ENCODE results near the gene TXNRD2. TPM values are rescaled to one million over a fixed set of nuclear protein-coding genes. Genes with fewer than 3 reads are reported as not detected.
A peak's percentile ranks its signal among the peaks of the same experiment; 100 is the strongest.
"Not testable (repeated sequence)": the region's sequence is repeated elsewhere in the genome, so short reads cannot be mapped to it uniquely, and the experiment has no call there.

The TXNRD2 gene
- total RNA-seq, 2 experiments from 2014 or later, result 24.7 to 28.9 TPM

DNA sequence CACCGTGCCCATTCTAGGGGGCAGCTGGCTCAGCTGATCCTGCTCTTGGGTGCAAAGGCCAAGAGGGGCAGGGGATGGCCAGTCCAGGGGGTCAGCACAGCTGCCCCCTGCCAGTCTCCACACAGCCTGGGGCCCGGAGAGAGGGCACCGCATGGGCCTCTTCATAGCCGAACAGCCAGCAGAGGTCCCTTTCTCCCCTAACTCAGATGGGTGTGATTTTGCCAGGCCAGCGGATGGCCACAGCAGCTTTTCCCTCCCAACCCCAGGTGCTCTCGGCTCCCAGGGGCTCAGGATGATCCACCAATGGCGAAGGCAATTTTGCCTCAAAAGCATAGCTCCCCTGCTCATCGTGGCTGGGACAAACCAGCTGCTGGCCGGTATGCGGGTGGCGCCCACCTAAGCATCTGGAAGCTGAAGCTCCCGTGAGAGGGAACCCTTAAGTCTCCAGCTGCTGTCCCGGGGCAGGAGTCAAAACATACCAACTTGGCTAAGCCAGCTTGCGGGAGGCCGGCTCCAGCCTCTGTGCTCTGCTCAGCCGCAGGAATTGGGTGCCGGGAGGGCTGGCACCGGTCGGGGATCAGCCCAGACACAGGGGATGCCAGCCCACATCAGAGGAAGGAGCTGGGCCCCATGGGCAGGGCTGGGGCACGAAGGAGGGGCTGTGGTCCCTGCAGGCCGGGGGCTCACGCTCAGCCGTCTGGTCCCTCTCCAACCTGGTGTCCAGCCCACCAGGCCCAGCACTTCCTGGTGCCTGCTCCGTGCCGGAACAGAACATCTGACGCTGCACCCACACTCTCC lies 56.5 kb downstream of the TXNRD2 start:
- H2AFZ ChIP-seq (ENCODE audit: low read length), result no peak overlapping the region
- no peak for DNase-seq (ENCODE audit: low spot score)
- no peaks in the 10 kb centered on the region for H3K9me2 ChIP-seq (ENCODE audit: insufficient read depth, low read length)
- no peaks in the 10 kb centered on the region for H3K36me3 ChIP-seq (ENCODE audit: insufficient read depth, low read length)
- peak overlapping the region; percentile 91 for H3K27ac ChIP-seq (ENCODE audit: low read depth, low read length, poor library complexity, severe bottlenecking)
- ChIA-PET POLR2A (interaction anchor here (0.9 kb wide), 1 partner anchor 29 kb away, joined by 3 read pairs; no protein-coding TSS in a partner anchor), CTCF (ENCODE audit: unreplicated experiment) (no interaction called here)
- H3K4me3 ChIP-seq (ENCODE audit: low read depth, low read length, poor library complexity, severe bottlenecking), result no peak overlapping the region
- no peaks in the 10 kb centered on the region for H4K20me1 ChIP-seq (ENCODE audit: insufficient read depth, low read length)
- H3K4me1 ChIP-seq (ENCODE audit: insufficient read depth, low read length, poor library complexity, severe bottlenecking), result peaks cover 55% of the 10 kb centered on the region
- peak overlapping the region; percentile 73 for H3K4me2 ChIP-seq (ENCODE audit: low read length)
- H3K79me2 ChIP-seq (ENCODE audit: insufficient read depth, low read depth, low read length), result peaks cover 31% of the 10 kb centered on the region
- intact Hi-C loops (cut with micrococcal nuclease; ENCODE audit: unreplicated experiment), result no loop called here
- BruUV-seq (replicated peaks), result no TSS peak
- no peaks in the 10 kb centered on the region for H3K9me3 ChIP-seq (ENCODE audit: low read length)
- TF ChIP-seq EZH2phosphoT487 (IDR thresholded peaks at IDR 0.05; ENCODE audit: borderline replicate concordance, low read depth, low read length), result no peak
- TF ChIP-seq, protein P1, sequence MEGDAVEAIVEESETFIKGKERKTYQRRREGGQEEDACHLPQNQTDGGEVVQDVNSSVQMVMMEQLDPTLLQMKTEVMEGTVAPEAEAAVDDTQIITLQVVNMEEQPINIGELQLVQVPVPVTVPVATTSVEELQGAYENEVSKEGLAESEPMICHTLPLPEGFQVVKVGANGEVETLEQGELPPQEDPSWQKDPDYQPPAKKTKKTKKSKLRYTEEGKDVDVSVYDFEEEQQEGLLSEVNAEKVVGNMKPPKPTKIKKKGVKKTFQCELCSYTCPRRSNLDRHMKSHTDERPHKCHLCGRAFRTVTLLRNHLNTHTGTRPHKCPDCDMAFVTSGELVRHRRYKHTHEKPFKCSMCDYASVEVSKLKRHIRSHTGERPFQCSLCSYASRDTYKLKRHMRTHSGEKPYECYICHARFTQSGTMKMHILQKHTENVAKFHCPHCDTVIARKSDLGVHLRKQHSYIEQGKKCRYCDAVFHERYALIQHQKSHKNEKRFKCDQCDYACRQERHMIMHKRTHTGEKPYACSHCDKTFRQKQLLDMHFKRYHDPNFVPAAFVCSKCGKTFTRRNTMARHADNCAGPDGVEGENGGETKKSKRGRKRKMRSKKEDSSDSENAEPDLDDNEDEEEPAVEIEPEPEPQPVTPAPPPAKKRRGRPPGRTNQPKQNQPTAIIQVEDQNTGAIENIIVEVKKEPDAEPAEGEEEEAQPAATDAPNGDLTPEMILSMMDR (conservative IDR thresholded peaks at IDR 0.05; ENCODE audit: low read length), result no peak

DNA sequence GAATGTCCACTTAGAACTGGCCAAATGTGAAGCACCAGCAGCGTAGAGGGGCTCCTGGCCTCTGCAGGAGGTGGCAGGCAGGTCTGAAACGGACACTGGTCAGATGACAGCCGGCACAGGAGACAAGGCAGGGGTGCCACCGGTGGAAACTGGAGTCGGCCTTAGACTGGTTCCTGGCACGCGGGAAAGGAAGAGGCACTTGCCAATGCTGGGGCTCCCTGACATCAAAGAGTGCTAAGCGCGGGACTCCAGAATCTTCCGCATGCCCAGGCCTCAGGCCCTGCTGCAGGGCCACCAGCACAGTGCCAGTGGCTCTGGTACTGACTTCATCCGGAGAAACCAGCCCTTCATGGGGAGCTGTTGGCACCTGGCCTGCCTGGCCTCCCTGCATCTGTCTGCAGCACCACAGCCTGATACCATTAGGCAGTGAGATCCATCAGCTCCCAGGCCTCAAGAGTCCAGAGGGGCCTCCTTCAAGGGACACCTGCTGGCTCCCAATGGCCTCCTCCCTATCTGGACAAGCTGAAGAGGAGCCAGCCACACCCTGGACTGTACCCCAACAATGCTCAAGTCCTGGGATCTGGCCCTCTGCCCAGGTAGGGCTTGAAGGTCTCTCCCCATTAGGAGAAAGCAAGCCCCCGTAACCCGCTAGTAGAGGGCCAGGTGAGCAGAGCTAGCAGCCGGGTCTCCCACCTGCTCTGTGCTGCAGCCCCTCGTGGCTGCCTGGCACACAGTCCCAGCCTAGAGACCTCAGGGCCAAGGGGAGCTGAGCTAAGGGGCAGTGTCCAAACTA lies 57.3 kb downstream of the TXNRD2 start:
- no peak overlapping the region for H3K4me3 ChIP-seq (ENCODE audit: low read depth, low read length, poor library complexity, severe bottlenecking)

DNA sequence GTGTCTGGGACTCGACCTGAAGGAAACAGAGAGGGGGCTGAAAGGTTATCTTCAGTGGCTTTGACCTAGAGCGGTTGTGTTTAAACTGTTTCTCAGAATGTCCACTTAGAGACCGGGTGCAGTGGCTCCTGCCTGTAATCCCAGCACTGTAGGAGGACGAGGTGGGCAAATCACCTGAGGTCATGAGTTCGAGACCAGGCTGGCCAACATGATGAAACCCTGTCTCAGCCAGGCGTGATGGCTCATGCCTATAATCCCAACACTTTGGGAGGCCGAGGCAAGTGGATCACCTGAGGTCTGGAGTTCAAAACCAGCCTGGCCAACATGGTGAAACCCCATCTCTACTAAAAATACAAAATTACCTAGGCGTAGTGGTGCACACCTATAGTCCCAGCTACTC lies 58.2 kb downstream of the TXNRD2 start:
- peaks cover 38% of the 10 kb centered on the region for H3K4me1 ChIP-seq (ENCODE audit: insufficient read depth, low read length, poor library complexity, severe bottlenecking)
- POLR2A ChIA-PET; H3K36me3 ChIP-seq (ENCODE audit: insufficient read depth, low read length); H3K4me2 ChIP-seq (ENCODE audit: low read length); H3K4me3 ChIP-seq (ENCODE audit: low read depth, low read length, poor library complexity, severe bottlenecking); H2AFZ ChIP-seq (ENCODE audit: low read length); CTCF ChIA-PET (ENCODE audit: unreplicated experiment); H4K20me1 ChIP-seq (ENCODE audit: insufficient read depth, low read length); H3K27ac ChIP-seq (ENCODE audit: low read depth, low read length, poor library complexity, severe bottlenecking); intact Hi-C loops (cut with micrococcal nuclease; ENCODE audit: unreplicated experiment); H3K9me2 ChIP-seq (ENCODE audit: insufficient read depth, low read length); DNase-seq (ENCODE audit: low spot score); H3K9me3 ChIP-seq (ENCODE audit: low read length); BruUV-seq (replicated peaks): not testable (repeated sequence)
- H3K79me2 ChIP-seq (ENCODE audit: insufficient read depth, low read depth, low read length), result peaks cover 15% of the 10 kb centered on the region; the same call in 1 of the 2 replicates

More for the DNA sequence above, 57.3 kb downstream of the TXNRD2 start:
- Histone ChIP-seq H3K9me3 (ENCODE audit: low read length) (no peaks in the 10 kb centered on the region), H3K4me2 (ENCODE audit: low read length) (no peak overlapping the region), H3K4me1 (ENCODE audit: insufficient read depth, low read length, poor library complexity, severe bottlenecking) (peaks cover 47% of the 10 kb centered on the region), H3K36me3 (ENCODE audit: insufficient read depth, low read length) (no peaks in the 10 kb centered on the region), H2AFZ (ENCODE audit: low read length) (no peak overlapping the region), H4K20me1 (ENCODE audit: insufficient read depth, low read length) (no peaks in the 10 kb centered on the region), H3K27ac (ENCODE audit: low read depth, low read length, poor library complexity, severe bottlenecking) (no peak overlapping the region), H3K9me2 (ENCODE audit: insufficient read depth, low read length) (no peaks in the 10 kb centered on the region), H3K79me2 (ENCODE audit: insufficient read depth, low read depth, low read length) (peaks cover 24% of the 10 kb centered on the region)
- POLR2A ChIA-PET, result interaction anchor here (0.9 kb wide), 1 partner anchor 29 kb away, joined by 3 read pairs; no protein-coding TSS in a partner anchor
- no TSS peak for BruUV-seq (replicated peaks)
- no peak for TF ChIP-seq EZH2phosphoT487 (IDR thresholded peaks at IDR 0.05; ENCODE audit: borderline replicate concordance, low read depth, low read length)
- TF ChIP-seq, protein P1 (conservative IDR thresholded peaks at IDR 0.05; ENCODE audit: low read length), result no peak
- intact Hi-C loops (cut with micrococcal nuclease; ENCODE audit: unreplicated experiment), result no loop called here
- no peak for DNase-seq (ENCODE audit: low spot score)
- CTCF ChIA-PET (ENCODE audit: unreplicated experiment), result no interaction called here

Measured in OCI-LY7 (cell line).